Tongue (tissue), 2 donors: ENCODE measurements around the gene SIM1. TPM values are rescaled to one million over a fixed set of nuclear protein-coding genes. Genes with fewer than 3 reads are reported as not detected.
A peak's percentile ranks its signal among the peaks of the same experiment; 100 is the strongest.

Experiments used
- DNase-seq: peaks from one replicate; pipeline ENCODE4 v3.0.0-alpha.2; 2015
- total RNA-seq: library from RNA; depleted of rRNA; stranded (reverse); fragments of >200 nt; gene quantifications from one replicate; pipeline ENCODE4 v1.2.3, GENCODE V29; 2014

The SIM1 gene
- total RNA-seq, 1 donor from 2014 or later = 2.4 TPM

DNA sequence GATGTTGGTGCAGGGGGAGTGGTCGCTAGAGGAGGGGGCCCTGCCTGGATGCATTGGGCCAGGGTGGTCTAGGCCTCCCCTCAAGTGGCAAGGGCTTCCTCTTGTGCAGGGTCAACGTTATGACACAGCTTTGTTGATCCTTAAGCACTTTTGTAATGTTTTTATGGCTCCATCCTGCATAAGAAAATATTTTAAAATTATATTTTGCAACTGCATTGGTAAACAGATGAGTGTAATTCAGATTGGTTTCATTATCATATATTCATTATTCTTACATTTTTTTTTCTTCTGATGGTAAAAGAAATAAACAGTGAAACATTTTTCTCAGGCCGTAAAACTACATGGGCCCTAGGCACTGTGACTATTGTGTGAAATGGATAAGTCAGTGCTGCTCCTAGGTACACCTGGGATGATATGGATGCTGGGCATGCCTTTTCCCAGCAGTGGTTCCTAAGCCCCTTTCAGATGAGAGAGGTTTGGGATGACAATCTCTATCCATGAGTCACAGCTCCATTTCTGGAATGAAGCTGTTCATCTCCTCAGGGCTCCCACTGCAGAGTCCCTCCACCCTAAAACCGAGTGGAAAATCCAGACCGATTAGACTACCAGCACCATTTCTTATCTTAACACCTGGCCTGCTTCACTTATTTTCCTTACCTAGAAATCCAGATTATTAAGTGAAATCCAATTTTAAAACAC, 5.8 kb upstream of the SIM1 start:
- DNase-seq = no peak

DNA sequence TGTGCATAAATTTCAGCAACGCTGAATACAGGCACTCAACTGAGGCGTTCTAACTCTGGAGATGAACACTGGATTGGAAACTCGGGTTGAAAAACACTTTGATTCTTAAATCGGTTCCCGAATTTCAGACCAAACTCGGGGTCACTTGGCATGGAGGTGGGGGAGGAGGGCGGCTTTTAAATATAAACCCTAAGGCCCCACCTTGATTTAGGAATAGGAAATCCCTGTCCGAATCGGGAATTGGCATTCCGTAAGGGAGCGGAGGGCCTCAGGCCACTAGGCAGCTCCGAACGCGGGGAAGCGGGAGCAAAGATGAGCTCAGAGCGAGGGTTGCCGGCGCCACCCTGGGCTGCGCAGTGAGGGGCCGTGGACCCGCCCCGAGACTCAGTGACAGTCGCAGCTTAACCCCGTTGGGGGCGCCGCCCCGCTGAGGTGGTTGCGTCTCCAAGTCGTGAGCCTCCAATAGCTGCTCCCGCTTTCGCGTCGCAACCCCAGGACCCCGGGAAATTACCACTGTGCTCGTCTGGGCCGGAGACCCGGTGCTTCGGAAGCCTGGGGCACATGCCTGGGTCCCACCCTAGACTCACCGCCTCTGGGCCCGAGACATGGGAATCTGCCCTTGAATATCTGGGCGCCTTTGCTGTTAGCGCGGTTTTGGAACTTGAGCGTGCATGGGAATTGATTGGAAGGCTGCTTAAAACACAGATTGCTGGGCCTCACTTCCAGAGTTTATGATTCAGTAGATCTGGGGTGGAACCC, 4.6 kb upstream of the SIM1 start:
- DNase-seq = no peak

DNA sequence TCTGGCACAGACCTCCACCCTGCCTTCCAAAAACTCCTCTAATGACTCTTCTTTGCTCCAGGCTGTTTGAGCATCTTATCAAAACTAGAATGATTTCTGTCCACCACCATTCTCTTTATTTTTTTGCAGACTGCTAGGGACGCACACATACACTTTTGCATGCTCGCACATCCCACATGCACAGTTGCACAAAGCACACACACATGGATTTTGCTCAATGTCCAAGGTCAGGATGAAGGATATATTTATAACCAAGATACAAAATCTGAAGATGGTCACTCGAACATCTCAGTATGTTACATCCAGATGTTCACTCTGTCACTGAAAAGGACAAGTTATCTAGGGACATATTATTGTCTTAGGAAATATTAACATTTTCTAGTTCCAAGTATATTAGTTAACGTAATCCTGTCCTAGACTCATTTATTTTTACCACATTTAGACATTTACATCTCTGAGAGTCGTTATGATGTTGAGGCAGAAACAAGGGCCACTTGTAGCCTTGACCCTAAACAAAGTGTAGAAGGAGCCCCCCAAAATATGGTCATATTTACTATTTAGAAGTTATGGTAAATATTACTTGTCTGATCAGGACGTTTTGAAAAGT, 3.4 kb upstream of the SIM1 start:
- DNase-seq = no peak

DNA sequence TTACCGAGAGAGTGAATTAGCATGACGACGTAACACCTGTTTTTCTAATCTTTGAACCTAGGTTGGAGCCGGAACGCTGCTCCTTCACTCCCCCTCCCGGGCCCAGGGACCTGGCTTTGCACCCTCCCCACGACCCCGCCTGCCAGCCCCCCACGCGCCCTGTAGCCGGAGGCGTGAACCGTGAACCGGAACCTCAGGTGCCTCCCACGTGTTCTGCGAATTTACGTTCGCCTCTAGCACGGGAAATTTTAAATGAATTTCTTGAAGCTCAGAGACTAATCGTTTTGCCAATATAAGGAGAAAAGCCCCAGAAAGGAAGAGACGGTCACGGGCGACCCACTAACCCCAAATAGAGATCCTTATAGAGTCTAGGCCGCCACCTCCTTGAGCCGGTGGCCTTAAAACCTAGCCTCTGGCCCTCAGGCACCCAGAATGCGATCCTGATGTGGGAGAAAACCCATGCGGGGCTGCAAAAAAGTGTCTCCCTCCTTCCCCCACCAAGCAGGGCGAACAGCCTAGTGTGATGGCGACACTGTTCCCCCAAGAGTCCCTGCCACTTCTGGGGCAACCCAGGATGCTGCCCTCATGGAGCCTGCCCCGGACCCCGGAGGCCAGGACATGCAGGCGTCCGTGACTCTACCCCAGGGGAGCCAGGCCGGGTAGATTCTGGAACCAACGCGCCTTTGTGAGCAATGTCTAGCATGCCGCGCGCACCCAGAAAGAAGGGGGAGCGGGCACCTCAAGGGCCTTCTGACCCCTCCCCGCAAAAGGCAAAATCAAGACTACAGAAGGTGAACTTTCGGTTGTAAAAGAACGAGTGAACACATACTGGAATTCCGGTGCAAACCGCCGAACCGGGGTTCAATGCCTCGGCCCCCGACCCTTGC, 2.7 kb upstream of the SIM1 start:
- DNase-seq = no peak

DNA sequence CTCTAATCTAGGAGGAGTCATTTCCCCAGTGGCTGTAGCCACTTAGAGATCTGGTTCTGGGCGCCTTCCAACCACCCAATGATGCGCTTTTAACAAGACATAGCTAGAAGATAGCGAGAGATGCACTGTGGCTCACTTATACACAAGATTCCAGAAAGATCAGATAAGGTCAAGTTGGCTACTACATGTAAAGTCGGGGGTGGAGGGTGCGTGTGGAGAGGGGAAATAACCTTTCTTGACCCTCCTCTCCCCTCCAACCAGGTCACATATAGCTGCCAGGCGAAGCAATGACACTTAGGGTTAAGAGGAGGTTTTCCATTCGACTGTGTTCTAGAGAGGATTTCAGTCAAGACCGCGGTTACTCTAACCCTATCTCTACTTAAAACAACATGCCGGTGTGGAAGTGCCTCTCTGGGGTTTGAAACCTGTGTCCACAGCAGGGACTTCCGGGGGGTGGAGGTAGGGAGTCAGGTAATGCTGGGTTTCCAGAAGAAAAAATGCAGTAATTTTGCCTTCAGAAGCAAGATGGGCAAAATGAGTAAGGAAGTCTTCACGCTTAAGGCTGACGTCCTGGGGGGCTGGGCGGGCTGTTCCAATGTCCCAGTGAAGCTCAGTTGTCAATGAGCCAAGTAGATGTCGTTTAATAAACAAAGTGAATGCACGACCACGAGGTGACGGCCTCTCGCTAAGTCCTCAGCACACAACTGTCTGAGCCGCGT, 1.8 kb upstream of the SIM1 start:
- peak; percentile 26 for DNase-seq

DNA sequence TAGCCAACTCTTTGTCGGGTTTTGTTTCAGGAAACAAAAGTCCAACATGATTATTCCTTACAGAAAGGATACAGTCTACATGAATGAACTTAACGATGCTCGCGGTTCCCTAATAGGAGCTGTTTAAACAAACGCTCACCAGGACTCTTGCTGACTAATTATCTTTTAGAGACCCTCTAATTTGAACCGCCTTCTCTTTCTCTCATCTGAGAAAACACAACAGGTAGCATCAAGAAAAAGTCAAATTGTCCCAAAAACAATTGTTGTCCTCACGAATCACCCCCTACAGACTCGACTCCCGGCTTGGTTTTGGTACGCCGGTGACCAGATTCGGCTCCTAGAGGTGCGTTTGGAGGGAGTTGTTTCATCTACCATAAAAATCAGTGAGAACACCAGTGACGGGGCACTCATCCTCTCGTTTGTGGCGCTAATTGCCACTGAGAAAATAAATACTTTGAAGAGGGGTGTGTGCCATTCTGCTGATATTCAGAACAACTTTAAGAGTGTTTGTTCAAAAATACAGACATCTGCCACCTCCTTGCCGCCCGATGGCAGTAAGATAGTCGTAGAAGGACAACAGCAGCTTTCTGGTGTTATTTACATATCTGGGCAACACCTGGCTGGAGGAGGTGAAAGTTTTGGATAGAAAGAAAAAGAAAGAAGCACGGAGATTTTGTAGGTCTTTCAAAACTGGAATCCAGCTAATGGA, 1.1 kb upstream of the SIM1 start:
- no peak for DNase-seq

DNA sequence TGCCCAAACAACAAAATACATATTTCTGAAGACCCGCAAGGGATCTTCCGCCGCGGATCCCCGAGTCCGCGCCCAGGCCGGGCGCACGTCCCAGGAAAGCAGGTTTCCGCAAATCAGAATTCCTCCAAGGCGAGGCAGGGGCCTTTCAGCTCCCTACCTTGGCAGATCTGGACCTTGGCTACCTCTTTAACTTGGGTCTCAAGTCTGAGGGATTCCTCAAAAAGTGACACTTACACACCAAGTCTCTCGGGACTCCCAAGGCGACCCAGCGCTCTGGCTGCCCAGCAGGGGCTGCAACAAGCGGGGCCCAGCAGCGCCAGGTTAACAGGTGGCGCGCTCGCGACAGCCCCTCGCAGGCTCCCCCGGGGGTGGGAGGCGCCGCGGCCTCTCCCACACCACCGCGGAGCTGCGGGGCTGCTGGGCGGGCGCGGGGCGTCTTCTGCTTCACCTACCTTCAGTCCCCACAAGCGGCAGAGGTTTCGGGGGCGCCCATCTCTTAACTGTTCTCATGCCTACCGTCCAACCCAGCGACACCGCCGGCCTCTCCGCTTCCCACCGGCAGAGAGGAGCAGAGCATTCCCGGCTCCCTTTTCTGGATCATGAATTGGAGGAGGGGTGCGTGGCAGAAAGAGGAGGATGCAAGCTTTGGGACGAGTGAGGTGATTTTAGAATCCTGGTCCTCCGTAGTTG, 414 bp downstream of the SIM1 start:
- DNase-seq = peak; percentile 45

DNA sequence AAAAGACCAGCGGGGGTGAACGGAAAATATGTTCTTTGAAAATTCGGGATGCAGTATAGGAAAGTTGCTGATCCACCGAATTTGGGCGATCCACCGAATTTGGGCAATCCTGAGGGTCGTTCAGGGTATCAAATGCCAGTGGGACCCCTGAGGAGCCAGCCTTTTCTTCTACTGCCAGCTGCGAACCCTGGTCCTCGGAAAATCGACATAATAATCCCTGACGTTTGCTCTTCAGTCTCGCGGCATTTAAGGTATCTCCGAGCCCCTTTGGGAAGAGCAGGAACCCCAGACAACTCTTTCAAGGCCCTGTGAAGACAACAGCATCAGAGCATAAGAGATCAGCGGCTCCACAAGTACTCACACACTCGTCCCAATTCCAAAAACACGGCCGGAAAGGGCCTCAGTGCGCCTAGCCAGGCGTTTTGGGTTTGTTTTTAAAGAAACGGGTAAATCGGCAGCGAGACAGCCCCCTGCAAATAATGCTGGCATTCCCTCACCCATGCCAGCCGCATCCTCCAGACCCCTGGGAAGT, 1.0 kb downstream of the SIM1 start:
- DNase-seq = peak; percentile 36

DNA sequence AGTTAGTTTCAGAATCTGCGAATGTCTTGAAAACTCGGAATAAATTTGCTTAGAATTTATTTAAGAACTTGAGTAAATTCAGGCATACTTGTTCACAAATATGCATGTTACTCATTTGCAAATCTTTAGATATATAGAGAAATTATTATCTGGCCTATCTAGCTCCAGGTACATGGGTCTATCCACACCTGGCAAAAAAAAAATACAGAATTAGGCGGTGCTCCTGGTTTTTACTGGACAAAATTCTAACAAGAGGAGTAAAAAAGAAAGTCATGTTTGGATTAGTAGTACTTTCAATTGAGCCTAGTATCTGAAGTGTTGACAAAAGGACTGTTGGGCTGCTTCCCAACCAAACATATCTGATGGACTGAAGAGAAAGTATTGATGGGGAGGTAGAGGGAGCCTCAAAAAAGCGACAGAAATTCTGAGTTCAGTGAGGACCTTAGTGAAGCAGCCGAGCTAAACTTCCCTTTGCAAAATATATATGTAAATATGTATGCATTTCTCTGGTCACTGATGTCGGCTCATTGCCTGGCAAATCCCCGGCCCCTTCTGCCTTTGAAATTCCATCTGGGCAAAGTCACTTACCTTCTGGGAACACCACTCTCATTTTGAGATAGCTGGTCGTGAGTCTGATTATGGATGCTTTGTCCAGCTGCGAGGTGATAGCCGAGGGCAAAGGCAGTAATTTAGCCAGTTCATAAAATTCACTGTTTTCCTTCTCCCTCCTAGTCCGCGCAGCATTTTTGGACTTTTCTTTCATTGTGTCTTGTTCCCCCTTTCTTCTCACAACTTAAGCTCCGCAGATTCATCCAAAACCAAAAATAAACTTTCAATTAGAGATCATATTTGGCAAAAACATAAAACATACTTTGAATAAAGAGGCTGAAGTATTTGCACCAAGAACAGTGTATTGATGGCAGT, 1.8 kb downstream of the SIM1 start:
- peak; percentile 32 for DNase-seq

DNA sequence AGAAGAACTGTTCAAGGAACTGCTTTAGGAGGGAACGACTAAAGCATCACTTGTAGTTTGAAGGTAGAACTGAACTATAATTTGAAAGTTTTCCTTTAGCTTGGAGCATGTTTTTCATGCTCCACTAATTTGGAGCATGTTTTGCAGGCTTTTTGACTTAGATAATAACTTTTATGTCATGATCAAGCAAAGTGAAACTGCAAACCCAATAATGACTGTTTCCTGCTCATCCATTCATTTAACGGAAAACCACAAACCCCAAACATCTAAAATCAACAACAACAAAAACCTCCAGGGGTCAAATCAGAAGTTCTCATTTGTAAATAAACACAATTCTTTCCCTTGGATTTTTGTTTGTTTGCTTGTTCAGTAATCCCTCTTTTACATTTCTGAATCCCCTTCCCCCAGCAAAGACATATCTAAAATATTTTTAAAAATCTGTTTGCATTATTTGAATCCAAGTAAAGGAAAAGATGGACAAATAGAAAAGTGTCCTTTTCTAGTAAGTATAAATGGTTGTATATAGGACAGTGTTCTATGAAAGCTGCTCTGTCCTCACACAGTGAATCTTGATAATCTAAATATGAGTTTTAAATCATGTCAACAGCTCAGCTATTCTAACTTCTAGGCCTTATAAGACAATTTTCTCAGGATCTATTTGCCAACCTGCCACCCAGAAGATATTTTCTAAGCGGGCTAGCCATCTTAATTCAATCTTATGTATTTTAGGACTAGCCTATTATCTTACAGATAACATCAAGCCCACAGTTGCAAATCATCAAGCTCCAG, 2.6 kb downstream of the SIM1 start:
- DNase-seq = peak; percentile 44

DNA sequence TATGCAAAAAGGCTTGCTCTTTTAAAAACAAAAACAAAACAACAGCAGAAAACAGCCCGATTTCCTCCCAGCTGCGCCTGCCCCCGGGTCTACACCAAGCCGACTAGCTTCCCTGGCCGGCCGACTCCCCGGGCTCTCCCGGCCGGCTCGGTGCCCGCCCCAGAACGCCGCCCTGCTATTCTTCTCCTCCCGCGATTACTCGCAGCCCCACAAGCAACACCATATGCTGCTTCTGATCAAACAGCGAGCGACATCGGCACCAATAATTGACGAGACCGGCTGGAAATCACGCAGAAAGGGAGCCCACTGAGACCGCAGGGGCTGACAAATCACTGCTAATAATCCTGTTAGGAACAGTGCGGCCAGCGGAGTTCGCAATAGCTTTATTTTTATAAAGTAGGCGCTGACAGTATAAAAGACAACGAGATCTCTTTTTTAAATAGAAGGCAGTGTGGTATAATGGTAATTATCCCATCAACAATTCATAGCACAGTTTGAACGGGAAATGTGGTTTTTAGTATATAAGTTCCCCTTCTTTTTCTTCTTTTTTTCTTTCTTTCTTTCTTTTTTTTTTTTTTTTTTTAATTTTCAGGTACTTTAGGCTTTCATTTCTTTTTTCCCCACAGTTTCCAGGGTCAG, 3.3 kb downstream of the SIM1 start:
- DNase-seq = peak; percentile 67

DNA sequence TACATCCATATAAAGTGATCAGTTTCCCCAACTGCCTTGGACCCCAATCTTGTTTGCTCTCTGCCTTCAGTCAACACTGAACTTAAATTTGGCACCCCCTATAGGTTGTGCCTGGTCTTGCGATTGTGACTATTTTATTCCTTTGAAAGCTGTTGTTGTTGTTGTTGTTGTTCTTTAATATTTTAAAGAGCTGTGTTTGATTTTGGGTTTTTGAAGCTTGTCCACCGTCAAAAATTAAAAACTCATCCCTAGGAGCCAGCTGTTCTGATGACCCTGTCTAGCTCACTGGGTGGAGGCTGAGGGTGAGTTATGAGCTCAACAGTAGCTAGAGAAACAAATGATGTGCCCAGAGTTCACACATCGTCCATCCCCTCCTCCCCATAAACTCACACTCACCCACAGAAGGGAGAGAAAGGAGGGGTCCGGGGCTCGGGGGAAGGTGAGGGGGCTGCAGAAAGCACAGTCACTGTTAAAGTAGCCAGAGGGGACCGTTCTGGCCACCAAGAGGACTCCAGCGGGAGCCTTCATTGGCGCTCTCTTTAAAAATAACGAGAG, 4.0 kb downstream of the SIM1 start:
- DNase-seq = peak; percentile 37

DNA sequence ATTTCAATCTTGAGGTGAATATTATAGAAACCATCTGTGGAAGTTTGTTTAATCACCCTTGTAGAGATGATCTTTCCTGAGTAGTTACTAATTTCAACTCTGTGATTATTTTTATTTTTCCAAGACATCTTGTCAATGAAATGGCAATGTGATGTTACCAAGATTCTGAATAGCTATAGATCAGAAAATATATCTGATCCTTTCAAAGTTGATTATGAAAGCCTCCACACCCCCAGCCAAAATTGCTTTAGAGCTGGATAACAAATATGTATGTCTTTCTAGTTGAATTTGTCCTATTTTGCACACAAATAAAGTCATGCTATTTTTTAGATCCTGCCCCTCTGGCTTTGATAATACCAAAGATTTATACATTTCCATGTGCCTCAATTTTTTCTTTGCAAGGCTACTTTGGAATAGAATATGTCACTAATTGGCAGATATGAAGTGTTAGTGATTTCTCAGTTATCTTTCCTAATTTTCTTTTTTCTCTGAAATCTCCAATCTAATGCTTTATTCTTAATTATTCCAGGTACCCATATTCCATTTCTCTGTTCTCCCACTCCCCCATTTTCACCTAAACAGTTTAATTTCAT, 5.0 kb downstream of the SIM1 start:
- DNase-seq = peak; percentile 16

DNA sequence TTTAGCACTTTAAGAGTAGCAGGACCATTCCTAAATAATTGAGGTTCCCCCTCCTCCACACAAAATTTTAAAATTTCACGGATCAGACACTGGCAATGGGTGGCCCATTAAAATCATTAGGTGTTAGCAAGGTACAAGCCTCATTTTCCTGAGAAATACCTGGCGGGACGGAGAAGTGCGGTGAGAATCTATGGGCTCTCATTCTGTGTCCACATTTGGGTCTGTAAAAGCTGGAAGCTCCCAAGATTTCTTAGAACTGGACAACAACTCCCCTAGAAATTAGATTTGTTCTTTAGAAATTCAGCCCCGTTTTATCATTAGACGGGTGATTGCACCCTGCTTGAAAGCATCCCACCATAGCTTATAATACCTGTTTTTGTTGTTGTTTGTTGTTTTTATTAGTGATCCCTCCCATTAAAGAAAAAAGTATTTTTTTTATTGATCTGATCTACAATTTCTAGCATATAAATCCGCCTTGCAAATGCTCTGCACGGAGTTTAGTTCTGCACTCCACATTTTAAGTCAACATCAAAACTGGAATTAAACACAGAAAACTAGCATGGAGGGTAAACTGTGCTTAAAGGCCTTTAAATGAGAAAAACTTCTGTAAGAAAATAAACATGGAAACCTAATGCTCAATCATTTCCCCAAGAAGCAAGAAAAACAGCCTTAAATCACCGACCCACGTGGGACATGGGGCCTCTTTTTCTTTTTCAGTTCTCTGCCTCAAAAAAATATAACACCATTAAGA, 5.7 kb downstream of the SIM1 start:
- peak; percentile 18 for DNase-seq

DNA sequence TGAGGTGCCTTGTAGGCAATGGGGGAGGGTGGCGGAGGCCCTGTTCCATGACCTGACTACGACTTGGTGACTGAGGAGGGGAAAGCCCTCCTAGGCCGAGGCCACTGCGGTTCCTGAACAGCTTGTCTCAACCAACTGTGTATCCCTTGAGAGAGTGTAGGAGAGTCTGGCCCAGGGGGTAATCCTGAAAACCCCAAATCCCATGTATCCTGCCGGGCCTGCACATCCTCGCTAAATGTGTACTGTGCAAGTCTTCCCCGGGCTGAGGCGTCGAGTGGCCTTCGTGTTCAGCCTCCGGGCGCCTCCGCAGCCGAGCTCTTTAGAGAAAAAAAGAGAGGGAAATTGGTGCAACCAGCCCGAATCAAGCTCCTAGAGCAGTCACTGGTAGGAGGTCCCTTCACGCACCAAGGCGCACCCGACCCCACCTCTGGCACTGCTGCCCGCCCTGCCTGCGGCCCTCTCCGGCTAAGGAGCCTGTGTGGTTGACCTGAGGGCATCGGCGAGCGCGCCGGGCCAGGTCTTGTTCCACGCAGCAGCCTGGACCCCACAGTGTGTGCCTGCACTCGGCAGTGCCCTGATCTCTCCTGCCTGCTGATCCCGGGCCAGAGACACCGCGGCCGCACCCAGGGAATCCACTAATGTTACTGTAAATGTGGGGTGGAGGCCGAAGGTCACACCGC, 7.3 kb downstream of the SIM1 start:
- peak; percentile 15 for DNase-seq

DNA sequence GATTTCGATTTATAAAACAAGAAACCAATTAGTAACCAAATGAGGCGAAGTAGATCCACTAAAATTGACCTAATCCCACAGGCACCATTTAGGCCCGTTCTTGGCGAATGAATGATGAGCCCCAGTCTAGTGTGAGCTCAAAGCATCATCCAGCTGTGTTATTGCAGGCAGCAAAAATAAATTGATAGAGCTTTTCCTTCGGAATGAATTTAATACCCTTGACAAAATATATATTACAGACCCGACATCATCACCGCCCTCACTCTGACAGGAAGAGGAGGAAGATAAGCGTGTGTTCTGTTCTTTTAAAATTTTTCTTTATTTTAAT, 7.8 kb downstream of the SIM1 start:
- DNase-seq = no peak
